H9 (cell line): ENCODE results near the gene PUS10. TPM values are rescaled to one million over a fixed set of nuclear protein-coding genes. Genes with fewer than 3 reads are reported as not detected.

Source experiments
- DNase-seq: peaks from one replicate; pipeline ENCODE4 v3.0.0-alpha.2; 2017
- H2AFZ ChIP-seq: one replicate; pipeline ENCODE4 v1.6.1; 2013; ENCODE audit warnings: mild to moderate bottlenecking, low read length, control low read depth, moderate library complexity
- H2AK5ac ChIP-seq: 2 replicates; pipeline ENCODE4 v1.6.1; 2013; ENCODE audit warnings: low read length, control low read depth, mixed read lengths; ENCODE audit not compliant: insufficient read length
- H2BK120ac ChIP-seq: one replicate; pipeline ENCODE4 v1.6.1; 2013; ENCODE audit warnings: low read depth, mild to moderate bottlenecking, low read length, control low read depth, inconsistent platforms; ENCODE audit not compliant: poor library complexity, severe bottlenecking
- H2BK12ac ChIP-seq: 2 replicates; pipeline ENCODE4 v1.6.1; 2013; ENCODE audit warnings: low read length, control low read depth, mixed read lengths, low read depth; ENCODE audit not compliant: insufficient read length
- H2BK15ac ChIP-seq: 2 replicates; pipeline ENCODE4 v1.6.1; 2013; ENCODE audit warnings: low read depth, low read length, control low read depth
- H2BK20ac ChIP-seq: one replicate; pipeline ENCODE4 v1.6.1; 2013; ENCODE audit warnings: low read depth, mild to moderate bottlenecking, low read length, control low read depth, inconsistent platforms; ENCODE audit not compliant: poor library complexity, severe bottlenecking
- H2BK5ac ChIP-seq: 2 replicates; pipeline ENCODE4 v1.6.1; 2013; ENCODE audit warnings: low read length, control low read depth, mixed read lengths; ENCODE audit not compliant: insufficient read length
- H3K14ac ChIP-seq: 2 replicates; pipeline ENCODE4 v1.6.1; 2013; ENCODE audit warnings: low read length, control low read depth; ENCODE audit not compliant: insufficient read depth
- H3K18ac ChIP-seq: 2 replicates; pipeline ENCODE4 v1.6.1; 2013; ENCODE audit warnings: low read depth, mild to moderate bottlenecking, mixed read lengths, low read length, control low read depth; ENCODE audit not compliant: insufficient read length
- H3K23ac ChIP-seq: 2 replicates; pipeline ENCODE4 v1.6.1; 2013; ENCODE audit warnings: low read length, control low read depth, mixed read lengths, low read depth; ENCODE audit not compliant: insufficient read length
- H3K23me2 ChIP-seq: 2 replicates; pipeline ENCODE4 v1.6.1; 2013; ENCODE audit warnings: low read depth, mild to moderate bottlenecking, mixed read lengths, low read length, control low read depth; ENCODE audit not compliant: insufficient read length, poor library complexity, severe bottlenecking
- H3K27ac ChIP-seq: 2 replicates; pipeline ENCODE4 v1.5.1; 2013; ENCODE audit warnings: low read length, control low read depth, mixed read lengths, low read depth; ENCODE audit not compliant: insufficient read length
- H3K27me3 ChIP-seq: 2 replicates; pipeline ENCODE4 v1.6.1; 2013; ENCODE audit warnings: low read length, control low read depth, inconsistent platforms; ENCODE audit not compliant: insufficient read depth
- H3K4ac ChIP-seq: 2 replicates; pipeline ENCODE4 v1.6.1; 2013; ENCODE audit warnings: low read depth, mild to moderate bottlenecking, control low read depth, inconsistent platforms, low read length, moderate library complexity
- H3K4me1 ChIP-seq: 2 replicates; pipeline ENCODE4 v1.6.1; 2013; ENCODE audit warnings: low read length, control low read depth, inconsistent platforms; ENCODE audit not compliant: insufficient read depth
- H3K4me2 ChIP-seq: 2 replicates; pipeline ENCODE4 v1.6.1; 2013; ENCODE audit warnings: low read length, control low read depth, mixed read lengths; ENCODE audit not compliant: insufficient read length, insufficient read depth
- H3K56ac ChIP-seq: 2 replicates; pipeline ENCODE4 v1.6.1; 2013; ENCODE audit warnings: low read depth, mild to moderate bottlenecking, mixed read lengths, low read length, control low read depth; ENCODE audit not compliant: insufficient read length
- H3K79me1 ChIP-seq: 2 replicates; pipeline ENCODE4 v1.6.1; 2013; ENCODE audit warnings: low read depth, mild to moderate bottlenecking, moderate library complexity, low read length, control low read depth, inconsistent platforms; ENCODE audit not compliant: insufficient read depth, poor library complexity, severe bottlenecking
- H3K79me2 ChIP-seq: 2 replicates; pipeline ENCODE4 v1.6.1; 2013; ENCODE audit warnings: low read length, control low read depth, inconsistent platforms; ENCODE audit not compliant: insufficient read depth
- H3K9ac ChIP-seq: 2 replicates; pipeline ENCODE4 v1.6.1; 2013; ENCODE audit warnings: low read length, control low read depth, mixed read lengths; ENCODE audit not compliant: insufficient read length; ENCODE audit errors: extremely low read depth
- H3K9me3 ChIP-seq: one replicate; pipeline ENCODE4 v1.6.1; 2013; ENCODE audit warnings: low read depth, low read length, inconsistent platforms; ENCODE audit not compliant: control insufficient read depth
- H3T11ph ChIP-seq: one replicate; pipeline ENCODE4 v1.6.1; 2013; ENCODE audit warnings: mild to moderate bottlenecking, low read length, control low read depth, inconsistent platforms
- H4K20me1 ChIP-seq: one replicate; pipeline ENCODE4 v1.6.1; 2013; ENCODE audit not compliant: control insufficient read depth, insufficient read length, insufficient read depth
- H4K5ac ChIP-seq: 2 replicates; pipeline ENCODE4 v1.6.1; 2013; ENCODE audit warnings: low read depth, mild to moderate bottlenecking, mixed read lengths, low read length, control low read depth; ENCODE audit not compliant: insufficient read length
- H4K8ac ChIP-seq: replicated peaks from 2 replicates; pipeline ENCODE4 v1.6.1; 2013; ENCODE audit warnings: low read length, control low read depth, mixed read lengths, low read depth; ENCODE audit not compliant: insufficient read length
- H4K91ac ChIP-seq: 2 replicates; pipeline ENCODE4 v1.6.1; 2013; ENCODE audit warnings: low read depth, mild to moderate bottlenecking, moderate library complexity, mixed read lengths, low read length, control low read depth; ENCODE audit not compliant: insufficient read length
- H3K27ac Mint-ChIP-seq, 3 experiments: 2 replicates in 2 of 3; 3 replicates in 1 of 3; pipeline ENCODE4 v1.8.0; 2020 to 2021; ENCODE audit warnings: mixed read lengths in 3 of 3, mild to moderate bottlenecking in 1 of 3, moderate library complexity in 1 of 3
- H3K27me3 Mint-ChIP-seq: 2 replicates; pipeline ENCODE4 v1.8.0; 2021; ENCODE audit warnings: low read depth, mild to moderate bottlenecking, moderate library complexity, mixed read lengths
- H3K36me3 Mint-ChIP-seq, 3 experiments: 2 replicates in 2 of 3; 3 replicates in 1 of 3; pipeline ENCODE4 v1.8.0; 2020 to 2021; ENCODE audit warnings: low read depth in 3 of 3, mixed read lengths in 3 of 3; ENCODE audit not compliant: insufficient read depth in 1 of 3
- H3K4me1 Mint-ChIP-seq, 2 experiments: 2 replicates each; pipeline ENCODE4 v1.8.0; 2020; ENCODE audit warnings: mixed read lengths in 2 of 2
- H3K4me3 Mint-ChIP-seq, 2 experiments: 2 replicates in 1 of 2; 3 replicates in 1 of 2; pipeline ENCODE4 v1.8.0; 2020 to 2021; ENCODE audit warnings: mild to moderate bottlenecking in 2 of 2, mixed read lengths in 2 of 2, moderate library complexity in 1 of 2
- H3K9me3 Mint-ChIP-seq, 2 experiments: 2 replicates in 1 of 2; 3 replicates in 1 of 2; pipeline ENCODE4 v1.8.0; 2020; ENCODE audit warnings: mild to moderate bottlenecking in 2 of 2, mixed read lengths in 2 of 2, moderate library complexity in 1 of 2
- WGBS: extraction: QIAGEN DNeasy Blood & Tissue Kit; methylation state at CpG from one replicate; pipeline ENCODE4 v1.1.7; 2013; ENCODE audit warnings: missing lambda C conversion rate, low lambda C conversion rate, mixed read lengths; ENCODE audit not compliant: insufficient read length; ENCODE audit errors: extremely low coverage; 5-methylcytosine and 5-hydroxymethylcytosine counted together
- total RNA-seq: library from RNA; stranded (reverse); gene quantifications from 2 replicates; pipeline ENCODE4 v1.2.1, GENCODE V29; 2021
- TF ChIP-seq, protein P1 (sequence below): fragments of 200-600 bp; sonication (generic); conservative IDR thresholded peaks from 3 replicates; pipeline ENCODE4 v1.8.0; 2021; ENCODE audit warnings: antibody characterized with exemption, mild to moderate bottlenecking

PUS10 gene
- total RNA-seq, 1 experiment from 2014 or later: 2.3 TPM

DNA sequence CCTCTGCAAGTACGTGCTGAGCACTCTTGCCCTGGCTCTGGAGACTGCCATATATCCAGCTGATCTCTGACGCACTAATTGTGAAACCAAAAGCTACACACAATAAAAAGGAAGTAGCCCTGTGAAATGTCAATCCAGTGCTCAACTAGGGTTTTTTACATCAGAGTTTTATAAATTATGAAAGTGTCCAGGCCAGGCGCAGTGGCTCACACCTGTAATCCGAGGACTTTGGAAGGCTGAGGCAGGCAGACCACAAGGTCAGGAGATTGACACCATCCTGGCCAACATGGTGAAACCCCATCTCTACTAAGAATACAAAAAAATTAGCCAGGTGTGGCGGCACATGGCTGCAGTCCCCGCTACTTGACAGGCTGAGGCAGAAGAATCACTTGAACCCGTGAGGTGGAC is 25.1 kb downstream of the PUS10 start:
- Histone ChIP-seq H4K20me1 (no peaks in the 10 kb centered on the region), H2AFZ (no peak overlapping the region), H3K27me3 (no peaks in the 10 kb centered on the region), H3K9me3 (no peaks in the 10 kb centered on the region), H3K79me1 (no peaks in the 10 kb centered on the region), H3K18ac (no peak overlapping the region), H3K4ac (no peak overlapping the region), H3T11ph (no peak overlapping the region), H2AK5ac (no peak overlapping the region), H3K14ac (no peak overlapping the region), H3K9ac (no peak overlapping the region), H4K8ac (no peak overlapping the region), H3K4me2 (no peak overlapping the region), H2BK15ac (no peak overlapping the region), H3K56ac (no peak overlapping the region), H3K23ac (no peak overlapping the region), H3K79me2 (no peaks in the 10 kb centered on the region), H2BK5ac (no peak overlapping the region), H3K23me2 (no peaks in the 10 kb centered on the region), H3K4me1 (no peaks in the 10 kb centered on the region), H4K91ac (no peak overlapping the region), H4K5ac (no peak overlapping the region), H2BK12ac (no peak overlapping the region), H3K27ac (no peak overlapping the region), H2BK20ac (no peak overlapping the region), H2BK120ac (no peak overlapping the region)
- no peak overlapping the region for H3K4me3 Mint-ChIP-seq
- no peak overlapping the region for H3K27ac Mint-ChIP-seq
- DNase-seq: no peak
- H3K36me3 Mint-ChIP-seq: peaks cover 13 to 27% (median 14%) of the 10 kb centered on the region in 3 experiments
- no CpG with 5 or more reads among the region's 7 CpGs for WGBS
- H3K9me3 Mint-ChIP-seq: peaks cover 32 to 34% of the 10 kb centered on the region in 2 experiments
- no peaks in the 10 kb centered on the region for H3K4me1 Mint-ChIP-seq
- peaks cover 3% of the 10 kb centered on the region for H3K27me3 Mint-ChIP-seq
- TF ChIP-seq, protein P1, sequence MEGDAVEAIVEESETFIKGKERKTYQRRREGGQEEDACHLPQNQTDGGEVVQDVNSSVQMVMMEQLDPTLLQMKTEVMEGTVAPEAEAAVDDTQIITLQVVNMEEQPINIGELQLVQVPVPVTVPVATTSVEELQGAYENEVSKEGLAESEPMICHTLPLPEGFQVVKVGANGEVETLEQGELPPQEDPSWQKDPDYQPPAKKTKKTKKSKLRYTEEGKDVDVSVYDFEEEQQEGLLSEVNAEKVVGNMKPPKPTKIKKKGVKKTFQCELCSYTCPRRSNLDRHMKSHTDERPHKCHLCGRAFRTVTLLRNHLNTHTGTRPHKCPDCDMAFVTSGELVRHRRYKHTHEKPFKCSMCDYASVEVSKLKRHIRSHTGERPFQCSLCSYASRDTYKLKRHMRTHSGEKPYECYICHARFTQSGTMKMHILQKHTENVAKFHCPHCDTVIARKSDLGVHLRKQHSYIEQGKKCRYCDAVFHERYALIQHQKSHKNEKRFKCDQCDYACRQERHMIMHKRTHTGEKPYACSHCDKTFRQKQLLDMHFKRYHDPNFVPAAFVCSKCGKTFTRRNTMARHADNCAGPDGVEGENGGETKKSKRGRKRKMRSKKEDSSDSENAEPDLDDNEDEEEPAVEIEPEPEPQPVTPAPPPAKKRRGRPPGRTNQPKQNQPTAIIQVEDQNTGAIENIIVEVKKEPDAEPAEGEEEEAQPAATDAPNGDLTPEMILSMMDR: no peak
